Activated T-cell treated with anti-CD3 and anti-CD28 coated beads, Interleukin-2, amount 50 U/mL, for 48 hours (primary cell): ENCODE measurements around the gene AK1.

Experiments used
- DNase-seq, 2 experiments: peaks; one replicate each; pipeline ENCODE4 v3.0.0-alpha.2; 2020

Gene AK1

GRCh38 chr9:127907867-127908659 is 30.6 kb upstream of the AK1 start:
- no peak for DNase-seq

GRCh38 chr9:127905788-127906191 is 28.3 kb upstream of the AK1 start:
- peak; percentile 64 to 76 for DNase-seq

DNA sequence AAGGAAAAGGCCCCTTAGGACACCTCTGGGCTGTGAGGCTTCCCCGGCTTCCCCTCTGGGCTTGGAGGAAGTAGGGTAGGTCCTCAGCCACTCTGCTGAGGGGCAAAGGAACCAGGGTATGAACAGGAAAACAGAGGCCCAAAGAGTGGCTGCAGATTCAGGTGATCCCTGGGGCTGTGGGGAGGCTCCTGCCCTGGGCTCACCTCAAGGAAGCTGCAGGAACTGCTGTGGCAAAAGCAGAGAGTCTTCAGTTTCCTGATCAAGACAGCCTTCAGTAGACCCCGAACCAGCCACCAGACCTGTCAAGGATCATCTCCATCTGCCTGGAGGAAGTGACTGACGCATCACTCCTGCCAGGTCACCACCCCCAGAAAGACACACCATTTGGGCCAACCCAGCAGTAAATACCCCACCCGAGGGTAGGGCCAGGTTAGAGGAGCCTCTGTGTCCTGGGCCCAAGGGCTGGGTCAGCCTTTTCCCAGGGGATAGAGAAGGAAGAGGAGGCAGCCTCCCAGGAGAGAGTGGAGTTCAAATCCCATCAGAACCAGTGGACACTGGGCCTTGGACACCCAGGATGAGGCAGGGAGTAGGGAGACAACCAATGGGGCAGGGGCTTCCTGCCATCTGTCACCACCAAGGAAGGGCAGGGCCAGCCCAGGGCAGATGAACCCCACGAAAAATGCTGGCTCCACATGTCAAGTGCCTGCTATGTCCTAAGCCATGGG is 27.7 kb upstream of the AK1 start:
- DNase-seq: peak; percentile 70 to 71

- DNase-seq: peak in 1 of 2 experiments; percentile 55
Measured at GRCh38 chr9:127904561-127905003, 27.1 kb upstream of the AK1 start.

DNA sequence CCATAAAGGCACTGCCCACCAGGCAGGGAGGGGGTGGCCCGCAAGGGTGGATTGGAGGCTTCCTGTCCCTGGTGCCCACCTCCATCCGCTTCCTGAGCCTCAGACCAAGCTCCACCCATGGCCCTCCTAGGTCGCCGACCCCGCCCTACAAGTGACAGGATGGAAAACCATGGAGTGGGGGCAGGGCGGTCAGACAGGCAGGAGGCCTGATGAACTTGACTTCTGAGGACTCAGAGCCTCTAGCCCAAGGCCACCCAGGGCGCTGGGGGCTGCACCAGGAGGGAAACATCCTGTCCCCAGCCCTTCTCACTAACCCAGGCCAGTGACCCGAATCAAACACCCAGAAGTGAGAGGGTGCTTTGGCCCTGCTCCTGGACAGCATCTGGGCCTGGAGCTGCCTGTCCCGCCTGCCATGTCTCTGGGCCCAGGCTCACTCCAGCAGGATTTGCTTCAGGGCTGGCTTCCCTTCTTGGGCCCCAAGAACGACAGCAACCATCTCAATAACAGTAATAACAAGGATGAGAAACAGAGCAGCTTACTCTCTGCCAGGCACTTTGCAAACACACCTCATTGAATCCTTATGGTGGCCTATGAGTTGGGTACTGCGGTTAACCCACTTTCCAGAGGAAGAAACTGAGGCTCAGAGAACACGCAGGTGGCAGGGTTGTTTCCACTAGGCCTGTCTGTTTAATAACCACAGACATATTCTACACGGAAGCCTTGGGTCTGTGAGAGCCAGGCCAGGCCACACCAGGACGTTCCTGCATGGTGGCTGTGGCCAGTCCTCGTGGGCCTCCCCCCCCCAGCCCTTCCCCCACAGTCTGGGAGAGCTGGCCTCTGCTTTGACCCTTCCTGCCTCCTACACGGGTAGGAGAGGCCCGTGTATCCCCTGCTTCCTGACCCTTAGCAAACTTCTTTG is 26.3 kb upstream of the AK1 start:
- DNase-seq: peak; percentile 91

GRCh38 chr9:127899128-127899943 is 21.9 kb upstream of the AK1 start, which contains the start of gene ST6GALNAC6:
ST6GALNAC6 (minus strand) TSS chr9:127899603; CDS start chr9:127897981, 1,622 bp downstream.
- DNase-seq: peak; percentile 80 to 85

GRCh38 chr9:127898433-127899127 is 21.1 kb upstream of the AK1 start:
- DNase-seq: peak in 1 of 2 experiments; percentile 56

DNA sequence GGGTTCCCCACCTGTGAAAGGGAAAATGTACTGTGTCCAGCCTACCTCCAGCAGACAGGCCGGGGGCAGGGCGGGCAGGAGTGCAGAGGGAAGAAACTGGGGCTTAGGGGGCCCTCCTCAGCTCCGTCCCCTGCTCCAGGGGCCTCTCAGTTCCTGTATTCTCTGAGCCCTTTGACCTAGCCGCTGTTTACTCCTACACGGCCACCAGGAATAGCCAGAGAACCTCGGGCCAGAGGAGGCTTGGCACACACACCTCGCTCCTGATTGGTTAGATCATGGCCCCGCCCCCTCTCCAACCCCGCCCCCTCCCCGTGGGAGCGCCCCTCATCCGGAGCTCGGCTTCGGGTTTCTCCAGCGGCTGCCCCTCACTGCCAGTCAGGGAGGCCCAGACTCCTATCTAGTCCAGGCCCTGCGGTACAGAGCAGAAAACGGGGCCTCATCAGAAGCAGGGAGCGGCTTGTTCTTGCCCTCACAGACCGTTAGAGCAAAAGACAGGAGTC is 19.8 kb upstream of the AK1 start:
- peak; percentile 65 to 68 for DNase-seq

DNA sequence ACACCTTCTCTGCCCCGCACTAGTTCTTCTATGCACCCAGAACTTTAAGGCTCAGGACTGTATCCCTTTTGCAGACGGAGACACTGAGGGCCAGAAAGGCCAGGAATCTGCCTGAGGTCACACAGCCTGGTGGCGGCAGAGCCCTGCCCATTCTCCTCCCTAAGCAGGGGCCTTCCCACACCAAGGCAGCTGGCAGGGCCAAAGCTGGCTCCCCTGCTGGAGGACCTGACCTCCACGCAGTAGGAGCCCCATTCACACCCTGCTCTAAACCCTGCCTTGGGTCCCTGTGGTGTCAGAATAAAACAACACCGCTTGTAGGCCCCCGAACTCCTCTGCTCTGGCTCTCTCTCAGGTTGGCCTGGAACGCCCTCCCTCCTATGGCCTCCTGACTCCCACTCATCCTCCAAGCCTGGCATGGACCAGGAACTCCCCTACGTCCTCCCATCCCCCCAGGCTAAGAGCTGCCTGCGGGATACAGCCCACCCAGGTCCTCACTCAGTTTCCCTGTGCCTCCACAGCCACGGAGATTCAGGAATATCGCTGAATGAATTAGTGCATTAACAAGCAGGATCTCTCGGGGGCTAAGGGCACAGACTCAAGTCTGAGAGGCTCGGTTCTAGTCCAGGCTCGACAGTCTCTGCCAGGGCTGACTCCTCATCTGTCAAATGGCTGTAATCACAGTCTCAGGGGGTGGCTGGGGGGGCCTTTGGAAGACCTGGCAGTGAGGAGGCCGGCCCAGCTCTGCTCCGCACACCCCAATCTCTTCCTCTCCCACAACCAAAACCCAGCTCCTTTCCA is 19.1 kb upstream of the AK1 start:
- no peak for DNase-seq

- no peak for DNase-seq
Measured at GRCh38 chr9:127895811-127896210, 18.3 kb upstream of the AK1 start.

GRCh38 chr9:127893392-127893791 is 15.9 kb upstream of the AK1 start:
- no peak for DNase-seq

DNA sequence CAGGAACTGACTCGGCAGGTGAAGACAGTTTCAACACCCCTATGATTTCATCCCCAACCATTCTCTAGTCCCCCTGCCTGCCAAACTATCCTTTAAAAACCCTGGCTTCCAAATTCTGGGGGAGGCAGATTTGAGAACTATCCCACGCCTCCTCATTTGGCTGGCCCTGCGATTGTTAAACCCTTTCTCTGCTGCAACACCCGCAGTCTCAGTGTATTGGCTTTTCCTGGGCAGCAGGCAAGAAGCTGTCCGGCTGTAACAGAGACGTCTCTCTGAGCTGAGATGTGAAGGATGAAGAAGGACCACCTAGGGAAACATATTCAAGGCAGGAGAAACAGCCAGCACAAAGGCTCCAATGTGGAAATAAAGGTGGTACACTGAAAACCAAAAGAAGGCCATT is 15.4 kb upstream of the AK1 start:
- no peak for DNase-seq

GRCh38 chr9:127890053-127890452 is 12.6 kb upstream of the AK1 start:
- DNase-seq: no peak

DNA sequence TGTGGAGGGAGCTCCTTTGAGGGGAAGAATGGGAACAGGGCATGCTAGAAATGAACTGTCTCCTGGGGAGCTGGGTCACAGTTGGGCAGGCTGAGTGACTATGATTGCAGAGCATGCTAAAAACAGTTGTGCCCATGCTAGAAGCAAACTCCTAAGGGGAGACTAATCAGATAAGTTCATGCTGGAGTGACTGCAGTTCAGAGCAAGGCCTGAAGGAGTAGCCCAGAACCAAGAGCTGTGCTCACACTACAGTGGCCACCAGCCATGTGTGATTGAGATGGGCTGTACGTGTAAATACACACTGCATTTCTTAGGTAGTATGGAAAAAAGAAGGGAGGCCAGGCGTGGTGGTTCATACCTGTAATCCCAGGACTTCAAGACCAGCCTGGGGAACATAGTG is 10.3 kb upstream of the AK1 start:
- no peak for DNase-seq

DNA sequence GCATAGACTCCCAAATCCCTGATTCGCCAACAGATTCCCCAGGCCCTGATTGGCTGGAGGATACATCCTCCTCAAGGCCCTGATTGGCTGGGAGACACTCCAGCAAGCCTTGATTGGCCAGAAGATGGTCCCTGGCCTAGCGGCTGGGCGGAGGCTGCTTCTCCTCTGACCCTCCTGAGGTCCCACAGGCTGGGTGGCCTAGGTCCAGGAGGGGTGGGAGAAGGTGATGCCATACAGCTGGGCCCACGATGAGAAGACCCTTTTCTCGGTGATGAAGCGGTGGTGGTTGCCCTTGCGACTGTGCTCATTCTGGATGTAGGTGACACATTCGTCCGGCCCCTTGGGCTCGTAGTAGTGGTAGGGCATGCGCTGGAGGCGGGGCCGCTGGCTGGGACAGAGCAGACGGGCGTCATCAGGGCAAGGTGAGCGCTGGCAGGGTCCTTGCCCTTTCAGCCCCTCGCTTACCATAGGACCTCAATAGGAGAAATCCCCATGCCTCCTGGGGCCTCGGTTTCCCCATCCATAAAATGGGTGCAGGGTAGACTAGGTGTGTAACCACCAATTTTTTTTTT is 9.0 kb upstream of the AK1 start:
- no peak for DNase-seq

DNA sequence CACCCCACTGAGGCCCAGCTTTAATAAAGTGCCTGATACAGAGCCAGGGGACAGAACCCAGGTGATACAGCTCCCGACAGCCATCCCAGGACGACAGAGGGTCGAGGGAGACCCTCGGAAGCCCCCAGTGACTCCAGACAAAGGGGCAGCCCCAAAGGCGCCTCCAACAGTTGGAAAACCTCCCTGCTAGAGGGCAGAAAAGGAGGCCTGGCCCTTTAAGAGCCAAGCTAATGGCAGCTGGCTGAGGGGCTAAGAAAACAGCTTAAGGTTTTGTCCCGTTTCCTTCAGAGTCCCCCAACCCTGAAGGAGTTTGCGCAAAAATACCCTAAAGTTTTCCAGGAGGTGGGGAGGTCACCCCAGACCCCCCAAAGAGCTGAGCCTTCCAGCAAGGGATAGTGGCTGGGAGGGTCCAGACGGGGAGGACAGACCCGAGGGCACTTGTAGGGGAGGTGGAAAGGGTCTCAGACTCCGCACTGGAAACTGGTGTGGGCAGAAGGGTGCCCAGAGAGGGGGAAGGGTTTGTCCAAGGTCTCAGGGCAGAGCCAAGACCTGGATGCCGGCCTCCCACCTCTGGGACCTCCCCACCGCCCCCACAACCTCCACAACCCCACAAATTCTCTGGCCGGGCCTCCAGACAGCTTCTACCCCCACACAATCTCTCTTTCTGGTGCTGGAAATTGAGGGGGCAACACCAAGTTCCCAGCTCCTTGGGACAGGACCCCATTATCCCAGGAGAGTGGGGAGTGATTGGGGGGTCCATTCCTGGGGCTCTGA is 8.2 kb upstream of the AK1 start:
- no peak for DNase-seq

DNA sequence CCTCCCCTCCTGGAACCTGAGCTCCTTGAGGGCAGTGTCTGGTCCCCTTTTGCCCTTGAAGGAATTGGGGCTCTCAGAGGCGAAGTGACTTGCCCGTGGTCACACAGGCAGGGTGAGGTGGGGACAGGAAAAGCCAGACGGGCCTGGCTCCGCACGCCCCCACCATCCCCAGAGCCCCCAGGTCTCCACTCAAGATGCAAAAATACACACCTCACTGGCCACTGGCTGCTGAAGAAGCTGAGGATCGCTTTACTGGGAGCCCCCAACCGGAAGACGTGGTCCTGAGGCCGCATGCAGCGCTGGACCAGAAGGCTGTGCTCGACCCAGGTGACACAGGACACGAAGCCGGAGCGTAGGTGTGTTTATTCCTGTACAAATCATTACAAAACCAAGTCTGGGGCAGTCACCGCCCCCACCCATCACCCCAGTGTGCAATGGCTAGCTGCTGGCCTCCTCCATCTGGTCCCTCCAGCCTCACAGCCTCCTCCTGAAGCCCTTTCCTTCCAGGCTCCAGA is 7.6 kb upstream of the AK1 start:
- DNase-seq: no peak

DNA sequence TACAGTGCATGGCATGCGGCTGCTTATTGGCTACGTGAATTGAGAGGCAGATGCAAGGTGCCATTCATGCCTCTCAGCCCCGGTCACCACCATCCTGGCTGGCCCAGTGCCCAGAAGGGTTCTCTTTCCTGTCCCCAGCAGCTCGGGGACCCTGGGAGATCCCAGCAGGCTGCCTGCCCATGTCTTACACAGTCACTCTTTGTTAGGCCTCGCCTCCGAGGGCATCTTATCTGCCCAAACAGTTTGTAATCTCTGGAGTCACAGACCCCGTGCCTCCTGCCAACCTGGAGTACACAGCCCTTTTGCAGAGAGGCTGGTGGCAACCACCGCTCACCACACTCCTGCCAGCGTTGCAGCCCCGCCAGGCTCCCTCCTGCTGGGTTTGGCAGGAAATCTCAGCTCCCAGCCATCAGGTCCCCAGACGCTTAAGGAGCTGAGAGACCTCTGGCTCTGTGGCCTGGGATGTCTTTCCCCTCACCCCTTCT is 7.0 kb upstream of the AK1 start:
- no peak for DNase-seq

DNA sequence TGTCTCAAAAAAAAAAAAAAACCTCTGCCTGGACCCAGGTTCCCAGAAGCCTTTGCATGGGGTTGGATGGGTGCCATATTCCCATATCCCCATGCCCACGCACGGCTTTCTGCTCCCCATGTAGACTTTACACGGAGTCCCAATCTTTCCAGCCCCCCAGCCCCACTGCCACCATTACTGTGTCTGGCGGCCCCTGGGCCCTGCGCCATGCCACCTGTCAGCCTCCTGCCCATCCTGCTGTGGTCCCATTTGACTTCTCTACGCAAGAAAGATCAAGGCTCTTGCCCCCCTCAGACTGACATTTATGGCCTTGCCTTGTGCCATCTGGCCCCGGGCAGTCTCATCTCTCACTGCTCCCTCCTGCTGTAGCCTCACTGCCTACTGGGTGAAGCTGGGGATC is 6.5 kb upstream of the AK1 start:
- DNase-seq: no peak
